OCI-LY3 (cell line): ENCODE data around the gene KLK2.

ENCODE experiments used
- EZH2phosphoT487 ChIP-seq: fragments of 200-600 bp; shearing (Covaris generic); IDR thresholded peaks from 2 replicates; pipeline ENCODE4 v1.6.1; 2018; ENCODE audit warnings: antibody characterized with exemption, mixed run types, low read depth
- TF ChIP-seq, protein P1 (sequence below): fragments of 200-600, 300-600 bp; sonication (generic); IDR thresholded peaks from 2 replicates; pipeline ENCODE4 v1.5.1; 2014; ENCODE audit warnings: antibody characterized with exemption, low read length, low read depth

DNA sequence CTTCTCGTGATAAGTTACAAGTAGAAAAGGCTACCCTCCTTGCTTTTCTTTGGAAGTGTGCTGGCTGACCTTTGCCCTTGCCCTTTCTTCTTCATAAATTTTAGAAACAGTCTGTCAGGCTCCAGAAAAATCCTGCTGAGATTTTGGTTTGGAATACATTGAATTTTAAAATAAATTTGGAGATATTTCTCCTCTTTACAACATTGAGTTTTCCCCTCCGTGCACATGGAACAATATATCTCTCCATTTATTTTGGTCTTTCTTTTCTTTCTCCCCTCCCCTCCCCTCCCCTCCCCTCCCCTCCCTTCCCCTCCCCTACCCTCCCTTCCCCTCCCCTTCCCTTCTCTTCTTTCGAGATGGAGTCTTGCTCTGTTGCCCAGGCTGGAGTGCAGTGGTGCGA lies 29.4 kb downstream of the KLK2 start:
- TF ChIP-seq, protein P1, sequence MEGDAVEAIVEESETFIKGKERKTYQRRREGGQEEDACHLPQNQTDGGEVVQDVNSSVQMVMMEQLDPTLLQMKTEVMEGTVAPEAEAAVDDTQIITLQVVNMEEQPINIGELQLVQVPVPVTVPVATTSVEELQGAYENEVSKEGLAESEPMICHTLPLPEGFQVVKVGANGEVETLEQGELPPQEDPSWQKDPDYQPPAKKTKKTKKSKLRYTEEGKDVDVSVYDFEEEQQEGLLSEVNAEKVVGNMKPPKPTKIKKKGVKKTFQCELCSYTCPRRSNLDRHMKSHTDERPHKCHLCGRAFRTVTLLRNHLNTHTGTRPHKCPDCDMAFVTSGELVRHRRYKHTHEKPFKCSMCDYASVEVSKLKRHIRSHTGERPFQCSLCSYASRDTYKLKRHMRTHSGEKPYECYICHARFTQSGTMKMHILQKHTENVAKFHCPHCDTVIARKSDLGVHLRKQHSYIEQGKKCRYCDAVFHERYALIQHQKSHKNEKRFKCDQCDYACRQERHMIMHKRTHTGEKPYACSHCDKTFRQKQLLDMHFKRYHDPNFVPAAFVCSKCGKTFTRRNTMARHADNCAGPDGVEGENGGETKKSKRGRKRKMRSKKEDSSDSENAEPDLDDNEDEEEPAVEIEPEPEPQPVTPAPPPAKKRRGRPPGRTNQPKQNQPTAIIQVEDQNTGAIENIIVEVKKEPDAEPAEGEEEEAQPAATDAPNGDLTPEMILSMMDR = no peak
- TF ChIP-seq EZH2phosphoT487 = no peak
